ENCODE results near the gene PDC. TPM values are rescaled to one million over a fixed set of nuclear protein-coding genes. Genes with fewer than 3 reads are reported as not detected.
A peak's percentile ranks its signal among the peaks of the same experiment; 100 is the strongest.

PDC gene
- polyA plus RNA-seq (2011; rRNA removed) (0.29 TPM in 1 of 2 replicates, not detected in the other), polyA minus RNA-seq (2011; rRNA and poly(A)+ RNA removed) (not detected in 2 replicates)

GRCh38 chr1:186461014-186461413, at the start of gene PDC:
Gene PDC, minus strand, starts transcription at chr1:186461114. Its CDS starts 11,655 bp downstream, at chr1:186449459.
- Histone ChIP-seq H3K27me3 (ENCODE audit: control insufficient read depth, insufficient read depth, low read length) (no peaks in the 10 kb centered on the region), H3K36me3 (ENCODE audit: control insufficient read depth, insufficient read depth, low read length) (no peaks in the 10 kb centered on the region), H3K4me3 (ENCODE audit: low read depth, low read length) (no peak within 1 kb of the TSS)
- CTCF ChIA-PET, result interaction anchor here (0.6 to 1.0 kb wide), 2 partner anchors 22 to 55 kb away, joined by 3 read pairs; no protein-coding TSS in a partner anchor
- no peak for TF ChIP-seq CTCF (IDR thresholded peaks at IDR 0.05; ENCODE audit: insufficient read depth, low read depth, low read length)
- POLR2A ChIA-PET, result no interaction called here
- DNase-seq (ENCODE audit: low read depth), result no peak

GRCh38 chr1:186503190-186503589, 42.3 kb upstream of the PDC start:
- POLR2A ChIA-PET, result no interaction called here
- CTCF ChIA-PET, result interaction anchor here (2.1 kb wide), 1 partner anchor 19 kb away, joined by 7 read pairs; no protein-coding TSS in a partner anchor
- H3K4me3 ChIP-seq (ENCODE audit: low read depth, low read length), result no peak overlapping the region
- no peaks in the 10 kb centered on the region for H3K36me3 ChIP-seq (ENCODE audit: control insufficient read depth, insufficient read depth, low read length)
- no peaks in the 10 kb centered on the region for H3K27me3 ChIP-seq (ENCODE audit: control insufficient read depth, insufficient read depth, low read length)
- no peak for DNase-seq (ENCODE audit: low read depth)
- TF ChIP-seq CTCF (IDR thresholded peaks at IDR 0.05; ENCODE audit: insufficient read depth, low read depth, low read length), result no peak

GRCh38 chr1:186502087-186502486, 41.2 kb upstream of the PDC start:
- no peak overlapping the region for H3K4me3 ChIP-seq (ENCODE audit: low read depth, low read length)
- H3K27me3 ChIP-seq (ENCODE audit: control insufficient read depth, insufficient read depth, low read length), result no peaks in the 10 kb centered on the region
- peak; percentile 55 for DNase-seq (ENCODE audit: low read depth)
- ChIA-PET CTCF (interaction anchor here (2.1 kb wide), 1 partner anchor 17 kb away, joined by 7 read pairs; no protein-coding TSS in a partner anchor), POLR2A (no interaction called here)
- H3K36me3 ChIP-seq (ENCODE audit: control insufficient read depth, insufficient read depth, low read length), result no peaks in the 10 kb centered on the region
- no peak for TF ChIP-seq CTCF (IDR thresholded peaks at IDR 0.05; ENCODE audit: insufficient read depth, low read depth, low read length)

GRCh38 chr1:186500804-186501203, 39.9 kb upstream of the PDC start:
- Histone ChIP-seq H3K27me3 (ENCODE audit: control insufficient read depth, insufficient read depth, low read length) (no peaks in the 10 kb centered on the region), H3K36me3 (ENCODE audit: control insufficient read depth, insufficient read depth, low read length) (no peaks in the 10 kb centered on the region), H3K4me3 (ENCODE audit: low read depth, low read length) (no peak overlapping the region)
- ChIA-PET CTCF (no interaction called here), POLR2A (no interaction called here)
- DNase-seq (ENCODE audit: low read depth), result no peak
- no peak for TF ChIP-seq CTCF (IDR thresholded peaks at IDR 0.05; ENCODE audit: insufficient read depth, low read depth, low read length)

GRCh38 chr1:186499571-186499970, 38.7 kb upstream of the PDC start:
- POLR2A ChIA-PET, result no interaction called here
- Histone ChIP-seq H3K36me3 (ENCODE audit: control insufficient read depth, insufficient read depth, low read length) (no peaks in the 10 kb centered on the region), H3K27me3 (ENCODE audit: control insufficient read depth, insufficient read depth, low read length) (no peaks in the 10 kb centered on the region), H3K4me3 (ENCODE audit: low read depth, low read length) (no peak overlapping the region)
- no peak for DNase-seq (ENCODE audit: low read depth)
- no peak for TF ChIP-seq CTCF (IDR thresholded peaks at IDR 0.05; ENCODE audit: insufficient read depth, low read depth, low read length)
- CTCF ChIA-PET, result no interaction called here

All from BJ (cell line).